Activated naive CD8-positive, alpha-beta T cell treated with anti-CD3 and anti-CD28 coated beads, Interleukin-2, amount 10 ng/mL, durations not matched to agents 7 days and 5 days (primary cell): ENCODE data around the gene TARBP1. TPM values are rescaled to one million over a fixed set of nuclear protein-coding genes. Genes with fewer than 3 reads are reported as not detected.

Source experiments
- ATAC-seq: fragments of 150-1000 bp; cut with Tn5 transposase; one replicate; pipeline ENCODE4 v1.10.0; 2021; ENCODE audit warnings: low read depth, moderate library complexity
- POLR2A ChIA-PET: fragments of 350-600 bp; sonication (Branson Sonifier 250); formaldehyde crosslinking; loops from one replicate; lab custom pipeline; 2021; ENCODE audit warnings: antibody characterized with exemption; lab: Charles Lee
- DNase-seq: peaks from one replicate; pipeline ENCODE4 v3.0.0; 2021
- H3K27ac Mint-ChIP-seq: one replicate; pipeline ENCODE4 v1.8.0; 2022; ENCODE audit warnings: mild to moderate bottlenecking, mixed read lengths
- H3K27me3 Mint-ChIP-seq: one replicate; pipeline ENCODE4 v1.8.0; 2022; ENCODE audit warnings: mild to moderate bottlenecking, moderate library complexity, mixed read lengths
- H3K36me3 Mint-ChIP-seq: one replicate; pipeline ENCODE4 v1.8.0; 2021; ENCODE audit warnings: mild to moderate bottlenecking, mixed read lengths
- H3K4me1 Mint-ChIP-seq: one replicate; pipeline ENCODE4 v1.8.0; 2021; ENCODE audit warnings: mixed read lengths
- H3K4me3 Mint-ChIP-seq: one replicate; pipeline ENCODE4 v1.8.0; 2022; ENCODE audit warnings: mild to moderate bottlenecking, moderate library complexity, mixed read lengths
- H3K9me3 Mint-ChIP-seq: one replicate; pipeline ENCODE4 v1.8.0; 2021; ENCODE audit warnings: mixed read lengths
- total RNA-seq, 2 experiments: library from RNA; stranded (reverse); gene quantifications; one replicate each; pipeline ENCODE4 v1.2.3, GENCODE V29; 2021

TARBP1 gene
- total RNA-seq, 2 experiments from 2014 or later: 39.6 to 42.9 TPM

- ATAC-seq (no peak), DNase-seq (no peak)
- no peaks in the 10 kb centered on the region for H3K9me3 Mint-ChIP-seq
- no peak overlapping the region for H3K27ac Mint-ChIP-seq
- no peaks in the 10 kb centered on the region for H3K27me3 Mint-ChIP-seq
- POLR2A ChIA-PET: no interaction called here
- H3K36me3 Mint-ChIP-seq: peaks cover 37% of the 10 kb centered on the region
- no peak overlapping the region for H3K4me3 Mint-ChIP-seq
- H3K4me1 Mint-ChIP-seq: no peaks in the 10 kb centered on the region
Observed at GRCh38 chr1:234434706-234435105, 44.3 kb downstream of the TARBP1 start.

GRCh38 chr1:234433563-234434285, 45.3 kb downstream of the TARBP1 start:
- ATAC-seq: no peak
- no peak for DNase-seq
- Mint-ChIP-seq H3K4me1 (no peaks in the 10 kb centered on the region), H3K4me3 (no peak overlapping the region), H3K36me3 (peaks cover 33% of the 10 kb centered on the region), H3K9me3 (no peaks in the 10 kb centered on the region), H3K27me3 (no peaks in the 10 kb centered on the region), H3K27ac (no peak overlapping the region)
- POLR2A ChIA-PET: no interaction called here

GRCh38 chr1:234431255-234431654, 47.7 kb downstream of the TARBP1 start:
- H3K36me3 Mint-ChIP-seq: peaks cover 26% of the 10 kb centered on the region

GRCh38 chr1:234430691-234431090, 48.3 kb downstream of the TARBP1 start:
- POLR2A ChIA-PET: no interaction called here
- Mint-ChIP-seq H3K4me1 (no peaks in the 10 kb centered on the region), H3K4me3 (no peak overlapping the region), H3K27me3 (no peaks in the 10 kb centered on the region), H3K36me3 (peaks cover 25% of the 10 kb centered on the region), H3K27ac (no peak overlapping the region), H3K9me3 (no peaks in the 10 kb centered on the region)
- ATAC-seq (no peak), DNase-seq (no peak)

More at GRCh38 chr1:234431255-234431654, 47.7 kb downstream of the TARBP1 start:
- Mint-ChIP-seq H3K27ac (no peak overlapping the region), H3K4me3 (no peak overlapping the region), H3K4me1 (no peaks in the 10 kb centered on the region), H3K9me3 (no peaks in the 10 kb centered on the region), H3K27me3 (no peaks in the 10 kb centered on the region)
- DNase-seq (no peak), ATAC-seq (no peak)
- POLR2A ChIA-PET: no interaction called here

GRCh38 chr1:234429434-234429806, 49.6 kb downstream of the TARBP1 start:
- no peaks in the 10 kb centered on the region for H3K9me3 Mint-ChIP-seq
- peaks cover 24% of the 10 kb centered on the region for H3K36me3 Mint-ChIP-seq
- H3K4me3 Mint-ChIP-seq: no peak overlapping the region
- ATAC-seq (no peak), DNase-seq (no peak)
- H3K4me1 Mint-ChIP-seq: no peaks in the 10 kb centered on the region
- no peaks in the 10 kb centered on the region for H3K27me3 Mint-ChIP-seq
- H3K27ac Mint-ChIP-seq: no peak overlapping the region
- POLR2A ChIA-PET: no interaction called here

GRCh38 chr1:234427950-234428646, 50.9 kb downstream of the TARBP1 start:
- Mint-ChIP-seq H3K27ac (no peak overlapping the region), H3K4me3 (no peak overlapping the region), H3K27me3 (no peaks in the 10 kb centered on the region), H3K9me3 (no peaks in the 10 kb centered on the region), H3K36me3 (peaks cover 30% of the 10 kb centered on the region), H3K4me1 (no peaks in the 10 kb centered on the region)
- ATAC-seq (no peak), DNase-seq (no peak)
- POLR2A ChIA-PET: no interaction called here

- no peak for ATAC-seq
- POLR2A ChIA-PET: no interaction called here
- no peak overlapping the region for H3K27ac Mint-ChIP-seq
- H3K9me3 Mint-ChIP-seq: no peaks in the 10 kb centered on the region
- H3K36me3 Mint-ChIP-seq: peaks cover 24% of the 10 kb centered on the region
- peaks cover 5% of the 10 kb centered on the region for H3K4me1 Mint-ChIP-seq
- no peaks in the 10 kb centered on the region for H3K27me3 Mint-ChIP-seq
- no peak for DNase-seq
- H3K4me3 Mint-ChIP-seq: no peak overlapping the region
Observed at GRCh38 chr1:234413990-234414389, 65.0 kb downstream of the TARBP1 start.

- POLR2A ChIA-PET: no interaction called here
- H3K9me3 Mint-ChIP-seq: no peaks in the 10 kb centered on the region
- H3K4me3 Mint-ChIP-seq: no peak overlapping the region
- peaks cover 7% of the 10 kb centered on the region for H3K4me1 Mint-ChIP-seq
- no peak for ATAC-seq
- H3K27ac Mint-ChIP-seq: no peak overlapping the region
- H3K36me3 Mint-ChIP-seq: peaks cover 27% of the 10 kb centered on the region
- DNase-seq: no peak
- no peaks in the 10 kb centered on the region for H3K27me3 Mint-ChIP-seq
Observed at GRCh38 chr1:234413485-234413884, 65.5 kb downstream of the TARBP1 start.

GRCh38 chr1:234412830-234413229, 66.1 kb downstream of the TARBP1 start:
- H3K27ac Mint-ChIP-seq: peak overlapping the region; percentile 22
- no peaks in the 10 kb centered on the region for H3K27me3 Mint-ChIP-seq
- no peak for DNase-seq
- H3K36me3 Mint-ChIP-seq: peaks cover 27% of the 10 kb centered on the region
- no peak overlapping the region for H3K4me3 Mint-ChIP-seq
- no peak for ATAC-seq
- H3K9me3 Mint-ChIP-seq: no peaks in the 10 kb centered on the region
- POLR2A ChIA-PET: no interaction called here
- H3K4me1 Mint-ChIP-seq: peaks cover 7% of the 10 kb centered on the region

GRCh38 chr1:234409328-234409727, 69.7 kb downstream of the TARBP1 start:
- H3K27me3 Mint-ChIP-seq: no peaks in the 10 kb centered on the region
- H3K27ac Mint-ChIP-seq: peak overlapping the region; percentile 37
- H3K4me3 Mint-ChIP-seq: peak overlapping the region; percentile 17
- peaks cover 13% of the 10 kb centered on the region for H3K36me3 Mint-ChIP-seq
- DNase-seq (no peak), ATAC-seq (no peak)
- peaks cover 7% of the 10 kb centered on the region for H3K4me1 Mint-ChIP-seq
- POLR2A ChIA-PET: no interaction called here
- no peaks in the 10 kb centered on the region for H3K9me3 Mint-ChIP-seq

- Mint-ChIP-seq H3K4me3 (no peak overlapping the region), H3K4me1 (peaks cover 7% of the 10 kb centered on the region), H3K27ac (peak overlapping the region; percentile 9), H3K36me3 (peaks cover 13% of the 10 kb centered on the region), H3K9me3 (no peaks in the 10 kb centered on the region), H3K27me3 (no peaks in the 10 kb centered on the region)
- DNase-seq (no peak), ATAC-seq (no peak)
- POLR2A ChIA-PET: no interaction called here
Observed at GRCh38 chr1:234408757-234409156, 70.2 kb downstream of the TARBP1 start.

GRCh38 chr1:234406871-234407270, 72.1 kb downstream of the TARBP1 start:
- H3K27me3 Mint-ChIP-seq: no peaks in the 10 kb centered on the region
- no peak overlapping the region for H3K27ac Mint-ChIP-seq
- H3K36me3 Mint-ChIP-seq: peaks cover 13% of the 10 kb centered on the region
- no peak for ATAC-seq
- POLR2A ChIA-PET: interaction anchor here (1.6 kb wide), 1 partner anchor 33 kb away, joined by 3 read pairs; the partner anchor contains the start of gene COA6
- H3K4me1 Mint-ChIP-seq: peaks cover 10% of the 10 kb centered on the region
- no peak for DNase-seq
- H3K4me3 Mint-ChIP-seq: no peak overlapping the region
- no peaks in the 10 kb centered on the region for H3K9me3 Mint-ChIP-seq

- Mint-ChIP-seq H3K27me3 (no peaks in the 10 kb centered on the region), H3K36me3 (peaks cover 13% of the 10 kb centered on the region), H3K9me3 (no peaks in the 10 kb centered on the region), H3K4me1 (peaks cover 20% of the 10 kb centered on the region), H3K4me3 (no peak overlapping the region), H3K27ac (peak overlapping the region; percentile 21)
- no peak for ATAC-seq
- POLR2A ChIA-PET: interaction anchor here (1.0 to 1.6 kb wide), 3 partner anchors 10 to 73 kb away, joined by 3 read pairs; partner anchors contain the start of genes COA6 and TARBP1
- no peak for DNase-seq
Observed at GRCh38 chr1:234405676-234406075, 73.3 kb downstream of the TARBP1 start.

- Mint-ChIP-seq H3K4me1 (peaks cover 25% of the 10 kb centered on the region), H3K4me3 (no peak overlapping the region), H3K27me3 (no peaks in the 10 kb centered on the region), H3K27ac (peak overlapping the region; percentile 9), H3K36me3 (peaks cover 9% of the 10 kb centered on the region), H3K9me3 (no peaks in the 10 kb centered on the region)
- DNase-seq: no peak
- POLR2A ChIA-PET: no interaction called here
- ATAC-seq: no peak
Observed at GRCh38 chr1:234402939-234403338, 76.0 kb downstream of the TARBP1 start.
